ENCODE data around the gene KDM7A. TPM values are rescaled to one million over a fixed set of nuclear protein-coding genes. Genes with fewer than 3 reads are reported as not detected.

Gene KDM7A
- total and polyA plus RNA-seq, 2 of the 4 experiments (the other 2 are of a cell fraction), result 1.5 to 2.3 TPM

GRCh38 chr7:140078392-140078791 is 98.4 kb downstream of the KDM7A start:
- no peaks in the 10 kb centered on the region for H3K36me3 ChIP-seq (ENCODE audit: control insufficient read depth, insufficient read depth, low read length)
- H3K27ac ChIP-seq (ENCODE audit: insufficient read depth, low read length), result no peak overlapping the region
- no peak overlapping the region for H2BK120ac ChIP-seq (ENCODE audit: low read depth, low read length)
- WGBS, 2 experiments (ENCODE audit: extremely low coverage in 2 of 2, insufficient read length in 1 of 2), result 46% methylated on average over 8 of the region's 13 CpGs; no CpG with 5 or more reads in 1 of the 2 experiments
- H4K8ac ChIP-seq (ENCODE audit: low read depth in 2 of 2, low read length in 2 of 2), result no peak overlapping the region
- no peaks in the 10 kb centered on the region for H4K20me1 ChIP-seq (ENCODE audit: insufficient read depth, low read length)
- no peak overlapping the region for H3K9ac ChIP-seq (ENCODE audit: low read depth, low read length)
- H2BK15ac ChIP-seq (ENCODE audit: low read depth, low read length), result no peak overlapping the region
- no peak overlapping the region for H3K23ac ChIP-seq (ENCODE audit: low read depth, low read length)
- H3K18ac ChIP-seq (ENCODE audit: low read depth, low read length), result no peak overlapping the region
- H2BK5ac ChIP-seq (ENCODE audit: low read depth, low read length, poor library complexity, severe bottlenecking), result no peak overlapping the region
- no peaks in the 10 kb centered on the region for H3K79me1 ChIP-seq (ENCODE audit: low read depth in 1 of 2, low read length in 2 of 2)
- no peak overlapping the region for H2AFZ ChIP-seq (replicated peaks; ENCODE audit: low read length, poor library complexity)
- H3K4me3 ChIP-seq (ENCODE audit: insufficient read depth, low read depth, low read length), result no peak overlapping the region
- H3K4me2 ChIP-seq (ENCODE audit: low read depth, low read length), result no peak overlapping the region
- ATAC-seq (ENCODE audit: low read depth) (no peak), DNase-seq (no peak)
- H4K91ac ChIP-seq (ENCODE audit: insufficient read depth, low read depth, low read length), result no peak overlapping the region
- H3K14ac ChIP-seq (replicated peaks; ENCODE audit: low read depth, low read length), result no peak overlapping the region
- dilution Hi-C loops (cut with HindIII; ENCODE audit: low sequenced_read_pairs, unreplicated experiment), result no loop called here
- POLR2A ChIA-PET (ENCODE audit: unreplicated experiment), result no interaction called here
- H3K9me3 ChIP-seq (ENCODE audit: control insufficient read depth, insufficient read depth, low read length), result no peaks in the 10 kb centered on the region
- no peak for TF ChIP-seq RAD21 (IDR thresholded peaks at IDR 0.05; ENCODE audit: low read length)
- no peak for TF ChIP-seq RFX5 (IDR thresholded peaks at IDR 0.05; ENCODE audit: low read depth, low read length)
- TF ChIP-seq CHD1 (IDR thresholded peaks at IDR 0.05; ENCODE audit: low read depth, low read length), result no peak
- TF ChIP-seq FOS (IDR thresholded peaks at IDR 0.05; ENCODE audit: low read depth, low read length), result no peak
- no peak for TF ChIP-seq USF2 (IDR thresholded peaks at IDR 0.05; ENCODE audit: low read depth, low read length)
- TF ChIP-seq RCOR1 (IDR thresholded peaks at IDR 0.05; ENCODE audit: insufficient replicate concordance, low read length), result no peak
- no peak for TF ChIP-seq POLR2A (IDR thresholded peaks at IDR 0.05; ENCODE audit: low read depth, low read length)
- TF ChIP-seq BHLHE40 (IDR thresholded peaks at IDR 0.05; ENCODE audit: low read depth, low read length), result no peak
- TF ChIP-seq MAZ (IDR thresholded peaks at IDR 0.05; ENCODE audit: borderline replicate concordance, low read depth, low read length), result no peak
- no peak for TF ChIP-seq ELK1 (IDR thresholded peaks at IDR 0.05; ENCODE audit: borderline replicate concordance, low read depth, low read length)
- TF ChIP-seq MAFK (IDR thresholded peaks at IDR 0.05; ENCODE audit: low read depth, low read length), result no peak
- TF ChIP-seq MXI1 (IDR thresholded peaks at IDR 0.05; ENCODE audit: borderline replicate concordance, low read depth, low read length), result no peak
- TF ChIP-seq CEBPB (IDR thresholded peaks at IDR 0.05; ENCODE audit: low read depth, low read length), result no peak
- no peak for TF ChIP-seq SMC3 (IDR thresholded peaks at IDR 0.05; ENCODE audit: low read depth, low read length)
- no peak for TF ChIP-seq NFE2L2 (IDR thresholded peaks at IDR 0.05; ENCODE audit: low read depth, low read length)
- no peak for TF ChIP-seq CTCF (conservative IDR thresholded peaks at IDR 0.05; ENCODE audit: low read depth, low read length)
- in situ Hi-C loops (cut with MboI; ENCODE audit: low sequenced_read_pairs), result no loop called here
- no TSS peak for BruUV-seq (replicated peaks)
- no peak overlapping the region for H3K4ac ChIP-seq (ENCODE audit: low read depth, low read length)
- H3K9me1 ChIP-seq (ENCODE audit: insufficient read depth, low read length), result no peaks in the 10 kb centered on the region
- no peak overlapping the region for H3K56ac ChIP-seq (ENCODE audit: extremely low read depth, insufficient read depth, low read length)
- H2AK5ac ChIP-seq (ENCODE audit: low read depth, low read length), result no peak overlapping the region
- CTCF ChIA-PET, result no interaction called here
- intact Hi-C loops (cut with micrococcal nuclease), result no loop called here
- H4K5ac ChIP-seq (ENCODE audit: low read depth, low read length), result no peak overlapping the region
- H3K27me3 ChIP-seq (ENCODE audit: control insufficient read depth, insufficient read depth, low read length), result peaks cover 7% of the 10 kb centered on the region
- H2BK20ac ChIP-seq (ENCODE audit: low read depth, low read length), result no peak overlapping the region
- no peak overlapping the region for H2AK9ac ChIP-seq (replicated peaks; ENCODE audit: low read depth, low read length, poor library complexity)
- H3K4me1 ChIP-seq (ENCODE audit: control insufficient read depth, insufficient read depth, low read length), result no peaks in the 10 kb centered on the region
